D721Med (cell line): ENCODE results near the gene DGKG.

ENCODE experiments used
- DNase-seq: peaks from one replicate; pipeline ENCODE4 v3.0.0; 2011; ENCODE audit warnings: low spot score; ENCODE audit not compliant: insufficient read length
- FAIRE-seq: peaks from 2 replicates; lab custom pipeline; 2011; peaks lifted over from hg19 to GRCh38; lab: Jason Lieb, UNC
- TF ChIP-seq, protein P1 (sequence below): IDR thresholded peaks from 2 replicates; pipeline ENCODE4 v1.5.1; 2012; ENCODE audit warnings: mild to moderate bottlenecking, control low read depth; ENCODE audit not compliant: insufficient read depth; ENCODE audit errors: missing control alignments

DGKG gene

DNA sequence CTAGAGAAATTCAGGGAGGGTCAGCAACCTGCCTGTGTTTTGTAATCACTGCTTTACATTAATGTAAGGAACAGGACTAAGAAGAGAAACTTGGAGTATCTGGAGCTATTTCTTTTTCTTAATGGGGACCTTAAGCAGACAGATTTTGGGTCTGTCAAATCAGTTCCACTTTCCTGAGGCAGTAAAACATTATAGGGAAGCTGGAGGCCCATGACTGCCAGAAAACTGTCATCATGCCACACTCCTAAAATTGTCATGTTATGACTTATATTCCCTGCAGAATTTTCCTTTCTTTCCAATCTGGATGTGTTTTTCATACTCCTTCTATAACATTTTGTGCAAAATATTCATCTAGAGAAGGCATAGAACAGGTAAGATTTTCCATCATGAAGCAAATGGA lies 28.8 kb downstream of the DGKG start:
- no peak for DNase-seq
- no peak for FAIRE-seq
- TF ChIP-seq, protein P1, sequence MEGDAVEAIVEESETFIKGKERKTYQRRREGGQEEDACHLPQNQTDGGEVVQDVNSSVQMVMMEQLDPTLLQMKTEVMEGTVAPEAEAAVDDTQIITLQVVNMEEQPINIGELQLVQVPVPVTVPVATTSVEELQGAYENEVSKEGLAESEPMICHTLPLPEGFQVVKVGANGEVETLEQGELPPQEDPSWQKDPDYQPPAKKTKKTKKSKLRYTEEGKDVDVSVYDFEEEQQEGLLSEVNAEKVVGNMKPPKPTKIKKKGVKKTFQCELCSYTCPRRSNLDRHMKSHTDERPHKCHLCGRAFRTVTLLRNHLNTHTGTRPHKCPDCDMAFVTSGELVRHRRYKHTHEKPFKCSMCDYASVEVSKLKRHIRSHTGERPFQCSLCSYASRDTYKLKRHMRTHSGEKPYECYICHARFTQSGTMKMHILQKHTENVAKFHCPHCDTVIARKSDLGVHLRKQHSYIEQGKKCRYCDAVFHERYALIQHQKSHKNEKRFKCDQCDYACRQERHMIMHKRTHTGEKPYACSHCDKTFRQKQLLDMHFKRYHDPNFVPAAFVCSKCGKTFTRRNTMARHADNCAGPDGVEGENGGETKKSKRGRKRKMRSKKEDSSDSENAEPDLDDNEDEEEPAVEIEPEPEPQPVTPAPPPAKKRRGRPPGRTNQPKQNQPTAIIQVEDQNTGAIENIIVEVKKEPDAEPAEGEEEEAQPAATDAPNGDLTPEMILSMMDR = no peak

DNA sequence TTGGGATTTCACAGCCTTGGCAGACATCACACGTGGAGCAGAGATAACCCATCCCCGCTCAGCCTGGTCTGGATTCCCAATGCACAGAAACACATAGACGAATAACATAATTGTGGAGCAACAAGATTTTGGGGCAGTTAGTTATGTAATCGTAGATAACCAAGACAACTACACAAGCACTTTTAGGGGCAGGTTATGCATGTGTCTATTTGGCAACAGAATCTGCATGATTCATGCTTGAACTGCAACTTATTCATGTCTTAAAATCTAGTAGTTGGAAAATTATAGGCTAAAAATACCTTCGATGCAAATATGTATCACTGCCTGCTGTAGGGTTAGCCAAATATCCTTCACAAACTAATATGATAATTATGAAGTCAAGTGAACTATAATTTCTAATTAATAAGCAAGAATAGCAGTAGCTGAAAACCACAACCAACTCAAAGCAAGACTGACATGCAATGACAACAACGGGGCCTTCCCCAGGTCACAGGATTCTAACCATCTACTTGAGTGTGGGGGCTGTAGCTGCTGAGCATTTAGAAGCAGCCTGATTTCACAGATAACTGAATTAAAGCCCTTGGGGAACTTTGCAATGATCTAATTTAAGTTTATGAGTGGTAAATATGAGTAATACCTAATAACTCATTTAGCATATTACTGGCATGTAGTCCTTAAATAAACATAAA lies 31.1 kb downstream of the DGKG start:
- TF ChIP-seq, protein P1 = no peak
- DNase-seq = no peak
- no peak for FAIRE-seq

DNA sequence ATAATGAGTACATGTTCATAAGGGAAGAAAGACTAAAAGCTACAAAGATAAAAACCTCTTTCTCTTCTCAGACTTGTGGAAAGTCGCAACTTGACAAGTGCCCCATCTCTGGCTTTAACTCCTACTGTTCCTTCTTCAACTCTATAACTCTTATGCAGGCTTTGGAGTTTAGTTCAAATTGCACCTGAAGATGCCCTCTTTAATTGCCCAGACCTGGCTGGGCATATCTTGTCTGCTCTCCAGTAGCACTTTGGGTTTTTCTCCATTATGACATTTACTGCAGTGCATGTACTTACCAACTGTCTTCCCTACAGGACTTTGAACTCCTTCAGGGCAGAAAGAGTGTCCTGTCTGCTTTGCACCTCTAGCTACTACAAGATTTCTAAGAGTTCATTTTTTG lies 32.4 kb downstream of the DGKG start:
- TF ChIP-seq, protein P1 = no peak
- FAIRE-seq = no peak
- DNase-seq = no peak

DNA sequence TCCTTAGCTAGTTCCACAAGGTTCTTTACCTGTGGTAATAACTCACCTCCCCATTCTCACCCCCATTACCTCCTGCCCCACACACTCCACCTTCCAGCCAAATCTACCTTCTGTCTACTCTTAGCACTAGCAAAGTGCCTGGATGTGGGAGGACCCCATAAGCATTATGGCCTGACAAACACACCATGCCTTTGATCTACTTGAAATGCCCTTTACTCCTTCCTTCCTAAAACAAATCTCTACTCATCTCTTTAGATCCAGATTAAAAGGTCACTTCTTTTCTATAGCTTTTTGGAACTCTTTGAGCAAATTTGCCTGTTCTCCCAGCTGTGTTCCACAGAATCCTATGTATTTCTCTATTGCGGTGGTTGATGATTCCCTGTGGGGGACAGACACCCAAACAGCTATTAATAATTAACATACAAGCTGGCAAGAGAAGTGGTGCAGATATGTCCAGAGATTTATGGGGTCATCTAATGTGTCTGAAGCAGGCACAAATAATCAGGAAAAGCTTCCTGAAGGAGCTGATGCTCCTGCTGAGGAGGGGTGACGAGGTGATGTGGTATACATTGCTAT lies 34.0 kb downstream of the DGKG start:
- FAIRE-seq (no peak), DNase-seq (no peak)
- TF ChIP-seq, protein P1 = no peak

- FAIRE-seq = no peak
- DNase-seq = no peak
- TF ChIP-seq, protein P1 = no peak
These were observed 39.3 kb downstream of the DGKG start for GRCh38 chr3:186322761-186323160.

DNA sequence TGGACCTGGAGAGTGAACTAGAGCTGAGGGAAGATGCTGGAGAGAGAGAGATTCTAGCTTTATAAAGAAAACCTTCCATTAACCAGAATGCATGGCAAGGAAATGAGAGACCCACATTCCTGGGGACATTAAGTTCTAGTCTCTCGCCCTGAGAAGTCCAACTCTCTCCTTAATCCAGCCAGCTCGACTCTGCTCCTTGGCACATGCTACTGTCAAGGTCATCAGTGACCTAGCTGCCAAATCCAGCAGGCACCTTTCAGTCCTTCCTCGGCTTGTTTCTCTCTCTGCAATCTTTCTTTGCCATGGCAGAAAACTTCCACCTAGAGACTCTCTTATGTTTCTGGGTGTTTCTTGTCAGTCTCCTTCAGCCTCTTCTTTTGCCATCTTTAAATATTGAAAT lies 40.3 kb downstream of the DGKG start:
- DNase-seq (no peak), FAIRE-seq (no peak)
- TF ChIP-seq, protein P1 = no peak

DNA sequence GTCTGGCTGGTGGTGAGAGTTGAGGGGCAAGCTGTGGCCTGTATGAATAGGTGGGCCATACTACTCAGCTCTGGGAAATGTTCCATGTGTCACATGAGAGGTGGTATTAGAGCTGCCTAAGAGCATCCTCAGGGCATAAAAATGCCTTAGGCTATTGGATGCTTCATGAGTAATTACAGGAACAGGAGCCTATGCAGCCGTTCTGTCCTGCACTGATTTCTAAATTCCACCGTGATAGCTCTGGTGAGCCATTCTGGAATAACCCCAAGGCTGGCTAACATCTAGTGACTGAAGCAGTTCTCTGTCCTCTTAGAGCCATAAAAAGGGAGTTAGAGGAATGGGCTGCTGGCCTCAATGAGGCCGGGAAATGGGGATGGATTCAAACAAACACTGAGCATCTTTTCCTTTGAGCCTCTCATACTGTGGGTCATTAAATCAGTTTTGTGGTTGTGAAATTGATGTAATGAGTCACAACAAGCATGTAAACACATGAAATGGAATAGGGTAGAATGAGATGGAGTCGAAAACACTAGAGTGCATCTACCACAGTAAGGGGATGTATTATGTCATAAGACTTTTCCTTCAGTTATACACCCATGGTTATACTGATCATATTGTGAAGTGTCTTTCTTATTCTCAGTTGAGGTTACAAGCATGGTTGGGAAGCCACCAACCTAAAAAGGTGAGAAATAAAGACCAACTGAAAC lies 41.0 kb downstream of the DGKG start:
- DNase-seq = no peak
- no peak for FAIRE-seq
- TF ChIP-seq, protein P1 = no peak
